Astrocyte of the hippocampus (primary cell): Measurements from ENCODE around the gene SSTR1.

Experiments
- DNase-seq: peaks from one replicate; pipeline ENCODE4 v3.0.0; 2011; ENCODE audit warnings: low read depth, low spot score

SSTR1 gene

DNA sequence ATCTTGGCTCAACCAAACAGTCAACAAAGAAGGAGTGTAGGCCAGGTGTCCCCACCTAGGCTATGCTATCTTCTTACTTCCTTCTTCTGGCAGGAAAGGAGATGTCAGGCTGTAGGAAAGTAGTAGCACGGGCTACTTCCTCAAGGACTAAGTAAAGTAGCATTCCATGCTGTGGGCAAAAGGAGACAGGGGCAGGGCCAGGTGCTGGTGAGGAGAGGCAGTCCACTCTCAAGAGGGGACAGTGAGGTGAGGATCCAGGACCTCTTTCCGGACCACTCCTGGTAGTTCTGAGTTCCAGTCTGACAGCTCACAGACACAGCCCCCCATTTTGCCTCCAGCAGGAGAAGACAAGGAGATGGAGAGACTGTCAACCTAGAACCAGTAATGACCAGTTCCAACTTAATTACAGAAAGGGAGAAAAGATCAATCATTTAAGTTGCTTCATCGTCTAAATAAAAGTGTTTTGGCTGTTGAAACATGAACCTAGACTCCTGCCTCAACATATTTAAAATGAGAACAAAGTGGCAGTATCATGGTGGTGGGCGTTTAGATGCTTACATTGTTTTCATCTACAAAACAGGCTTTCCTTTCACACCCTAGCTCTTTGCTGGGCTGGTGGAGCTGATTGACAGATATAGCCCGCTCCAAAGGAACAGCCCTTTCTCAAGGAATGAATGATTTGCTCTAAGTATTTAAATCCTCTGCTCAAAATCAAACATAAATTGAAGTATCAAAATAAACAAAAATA is 5.1 kb upstream of the SSTR1 start:
- DNase-seq, result no peak

GRCh38 chr14:38203929-38204718 is 3.6 kb upstream of the SSTR1 start:
- DNase-seq, result no peak

DNA sequence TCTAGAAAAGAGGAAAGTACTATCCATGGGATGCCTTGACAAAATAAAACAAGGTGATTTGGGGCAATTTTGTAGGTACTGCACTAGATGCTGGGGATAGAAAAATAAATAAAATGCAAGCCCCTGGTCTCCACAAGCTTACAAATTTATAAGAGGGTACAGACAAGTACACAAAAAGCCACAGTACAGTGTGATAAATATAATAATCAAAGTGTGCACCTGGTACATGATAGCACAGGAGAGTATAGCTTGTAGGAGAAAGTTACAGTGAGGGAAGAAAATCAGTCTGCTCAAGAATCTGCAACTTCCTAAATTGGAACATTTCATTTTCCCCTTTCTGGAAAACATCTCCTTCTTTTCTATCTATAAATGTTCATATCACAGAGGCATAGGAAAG is 3.0 kb upstream of the SSTR1 start:
- no peak for DNase-seq

DNA sequence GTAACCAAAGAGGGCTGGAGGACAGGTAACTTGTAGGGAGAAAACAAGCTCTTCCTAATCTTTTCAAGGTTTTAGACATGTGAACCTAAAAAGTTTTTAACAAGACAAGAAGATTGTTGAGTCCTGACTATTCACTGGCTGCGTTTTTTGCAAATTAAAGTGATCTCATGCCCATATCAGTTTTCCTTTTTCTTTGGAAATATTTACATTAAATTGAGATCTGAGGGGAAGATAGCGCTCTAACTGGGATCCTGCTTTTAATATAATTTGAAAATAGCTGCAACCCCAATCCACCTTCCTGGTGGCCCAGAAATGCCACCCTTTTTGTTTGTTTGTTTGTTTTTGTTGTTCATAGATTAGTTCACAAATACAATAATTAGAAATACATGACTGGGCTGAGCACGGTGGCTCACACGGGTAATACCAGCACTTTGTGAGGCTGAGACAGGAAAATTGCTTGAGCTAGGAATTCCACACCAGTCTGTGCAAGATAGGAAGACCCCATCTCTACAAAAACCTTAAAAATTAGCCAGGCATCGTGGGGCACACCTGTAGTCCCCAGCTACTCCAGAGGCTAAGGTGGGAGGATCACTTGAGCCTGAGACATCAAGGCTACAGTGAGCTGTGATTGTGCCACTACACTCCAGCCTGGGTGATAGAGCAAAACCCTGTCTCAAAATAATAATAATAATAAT is 2.4 kb upstream of the SSTR1 start:
- DNase-seq, result no peak

DNA sequence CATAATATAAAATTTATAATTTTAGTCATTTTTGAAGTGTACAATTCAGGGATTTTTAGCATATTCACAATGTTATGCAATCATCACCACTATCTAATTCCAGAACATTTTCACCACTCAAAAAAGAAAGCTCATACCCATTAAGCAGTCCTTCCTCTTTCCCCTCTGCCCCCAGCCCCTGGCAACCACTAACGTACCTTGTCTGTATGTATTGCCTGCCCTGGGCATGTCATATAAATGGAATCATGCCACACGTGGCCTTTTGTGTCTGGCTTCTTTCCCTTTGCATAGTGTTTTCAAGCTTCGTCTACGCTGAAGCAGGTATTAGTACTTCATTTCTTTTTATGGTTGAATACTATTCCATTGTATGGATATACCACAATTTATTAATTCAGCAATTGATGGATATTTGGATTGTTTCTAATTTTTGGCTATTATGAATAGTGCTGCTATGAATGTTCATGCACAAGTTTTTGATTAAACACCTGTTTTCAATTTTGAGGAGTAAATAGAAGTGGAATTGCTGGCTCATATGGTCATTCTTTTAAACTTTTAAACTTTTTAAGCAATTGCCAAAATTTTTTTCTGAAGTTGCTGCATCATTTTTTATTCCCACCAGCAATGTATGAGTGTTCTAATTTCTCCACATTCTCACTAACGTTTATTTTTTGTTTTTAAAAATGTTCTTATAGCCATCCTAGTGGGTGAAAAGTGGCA is 1.6 kb upstream of the SSTR1 start:
- DNase-seq, result no peak

DNA sequence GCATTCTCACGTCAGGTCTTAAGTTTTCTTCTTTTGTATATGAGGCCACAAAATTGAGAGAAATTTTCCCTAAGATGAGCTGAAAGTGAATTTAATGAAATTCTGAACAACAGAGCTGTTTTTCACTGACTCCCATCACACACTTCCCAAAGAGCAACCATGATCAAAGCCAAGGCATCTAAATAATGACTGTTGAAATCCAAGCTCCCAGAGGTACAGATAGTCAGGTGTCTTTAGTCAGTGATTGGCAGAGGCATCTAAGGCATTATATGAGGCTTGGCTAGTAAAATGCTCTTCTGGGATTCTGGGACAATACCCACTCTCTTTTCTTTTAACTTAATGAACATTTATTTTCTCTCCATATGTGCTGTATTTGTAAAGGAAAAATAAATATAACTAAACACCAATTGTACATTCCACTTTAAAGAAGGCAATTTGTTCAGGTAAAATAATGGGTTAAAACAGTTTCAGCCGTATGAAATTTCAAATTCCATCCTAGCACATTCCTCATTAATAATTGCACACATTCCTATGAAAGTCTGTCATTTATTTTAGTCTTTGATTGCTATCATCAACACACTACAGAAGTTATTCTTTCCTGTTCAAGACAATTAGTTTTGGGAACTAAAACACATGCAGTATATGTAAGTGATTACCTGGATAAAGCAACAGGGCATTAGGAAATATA is 871 bp upstream of the SSTR1 start:
- no peak for DNase-seq

DNA sequence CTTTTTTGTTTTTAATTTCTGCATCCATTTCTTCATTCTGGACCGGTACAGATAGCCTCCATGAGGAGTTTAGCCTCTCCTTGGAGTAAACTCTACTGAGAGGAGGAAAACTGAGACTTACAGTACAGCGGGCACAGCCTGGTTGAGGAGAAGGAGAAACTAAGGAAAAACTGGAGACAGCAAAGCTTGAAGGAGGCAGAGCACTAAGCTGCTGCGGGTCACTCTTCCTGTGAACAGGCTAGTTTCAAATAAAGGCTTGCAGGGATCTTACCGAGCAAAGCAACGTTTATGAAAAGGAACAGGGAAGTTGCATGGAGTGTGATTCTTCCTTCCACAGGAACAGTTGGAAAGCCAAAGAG is 348 bp upstream of the SSTR1 start:
- peak; percentile 3 for DNase-seq

GRCh38 chr14:38208618-38209562 is 1.2 kb downstream of the SSTR1 start:
- peak; percentile 39 for DNase-seq

DNA sequence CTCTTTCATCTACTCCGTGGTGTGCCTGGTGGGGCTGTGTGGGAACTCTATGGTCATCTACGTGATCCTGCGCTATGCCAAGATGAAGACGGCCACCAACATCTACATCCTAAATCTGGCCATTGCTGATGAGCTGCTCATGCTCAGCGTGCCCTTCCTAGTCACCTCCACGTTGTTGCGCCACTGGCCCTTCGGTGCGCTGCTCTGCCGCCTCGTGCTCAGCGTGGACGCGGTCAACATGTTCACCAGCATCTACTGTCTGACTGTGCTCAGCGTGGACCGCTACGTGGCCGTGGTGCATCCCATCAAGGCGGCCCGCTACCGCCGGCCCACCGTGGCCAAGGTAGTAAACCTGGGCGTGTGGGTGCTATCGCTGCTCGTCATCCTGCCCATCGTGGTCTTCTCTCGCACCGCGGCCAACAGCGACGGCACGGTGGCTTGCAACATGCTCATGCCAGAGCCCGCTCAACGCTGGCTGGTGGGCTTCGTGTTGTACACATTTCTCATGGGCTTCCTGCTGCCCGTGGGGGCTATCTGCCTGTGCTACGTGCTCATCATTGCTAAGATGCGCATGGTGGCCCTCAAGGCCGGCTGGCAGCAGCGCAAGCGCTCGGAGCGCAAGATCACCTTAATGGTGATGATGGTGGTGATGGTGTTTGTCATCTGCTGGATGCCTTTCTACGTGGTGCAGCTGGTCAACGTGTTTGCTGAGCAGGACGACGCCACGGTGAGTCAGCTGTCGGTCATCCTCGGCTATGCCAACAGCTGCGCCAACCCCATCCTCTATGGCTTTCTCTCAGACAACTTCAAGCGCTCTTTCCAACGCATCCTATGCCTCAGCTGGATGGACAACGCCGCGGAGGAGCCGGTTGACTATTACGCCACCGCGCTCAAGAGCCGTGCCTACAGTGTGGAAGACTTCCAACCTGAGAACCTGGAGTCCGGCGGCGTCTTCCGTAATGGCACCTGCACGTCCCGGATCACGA is 2.2 kb downstream of the SSTR1 start:
- peak; percentile 12 for DNase-seq

- DNase-seq, result peak; percentile 33
Measured at GRCh38 chr14:38210587-38211216, 3.0 kb downstream of the SSTR1 start.

DNA sequence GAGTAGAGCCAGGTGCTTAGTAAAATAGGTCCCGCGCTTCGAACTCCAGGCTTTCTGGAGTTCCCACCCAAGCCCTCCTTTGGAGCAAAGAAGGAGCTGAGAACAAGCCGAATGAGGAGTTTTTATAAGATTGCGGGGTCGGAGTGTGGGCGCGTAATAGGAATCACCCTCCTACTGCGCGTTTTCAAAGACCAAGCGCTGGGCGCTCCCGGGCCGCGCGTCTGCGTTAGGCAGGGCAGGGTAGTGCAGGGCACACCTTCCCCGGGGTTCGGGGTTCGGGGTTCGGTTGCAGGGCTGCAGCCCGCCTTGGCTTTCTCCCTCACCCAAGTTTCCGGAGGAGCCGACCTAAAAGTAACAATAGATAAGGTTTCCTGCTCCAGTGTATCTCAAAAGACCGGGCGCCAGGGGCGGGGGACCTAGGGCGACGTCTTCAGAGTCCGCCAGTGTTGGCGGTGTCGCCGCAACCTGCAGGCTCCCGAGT is 3.6 kb downstream of the SSTR1 start:
- DNase-seq, result peak; percentile 4

DNA sequence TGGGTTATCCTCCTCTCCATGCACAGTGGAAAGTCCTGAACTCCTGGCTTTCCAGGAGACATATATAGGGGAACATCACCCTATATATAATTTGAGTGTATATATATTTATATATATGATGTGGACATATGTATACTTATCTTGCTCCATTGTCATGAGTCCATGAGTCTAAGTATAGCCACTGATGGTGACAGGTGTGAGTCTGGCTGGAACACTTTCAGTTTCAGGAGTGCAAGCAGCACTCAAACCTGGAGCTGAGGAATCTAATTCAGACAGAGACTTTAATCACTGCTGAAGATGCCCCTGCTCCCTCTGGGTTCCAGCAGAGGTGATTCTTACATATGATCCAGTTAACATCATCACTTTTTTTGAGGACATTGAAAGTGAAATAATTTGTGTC is 4.4 kb downstream of the SSTR1 start:
- no peak for DNase-seq

DNA sequence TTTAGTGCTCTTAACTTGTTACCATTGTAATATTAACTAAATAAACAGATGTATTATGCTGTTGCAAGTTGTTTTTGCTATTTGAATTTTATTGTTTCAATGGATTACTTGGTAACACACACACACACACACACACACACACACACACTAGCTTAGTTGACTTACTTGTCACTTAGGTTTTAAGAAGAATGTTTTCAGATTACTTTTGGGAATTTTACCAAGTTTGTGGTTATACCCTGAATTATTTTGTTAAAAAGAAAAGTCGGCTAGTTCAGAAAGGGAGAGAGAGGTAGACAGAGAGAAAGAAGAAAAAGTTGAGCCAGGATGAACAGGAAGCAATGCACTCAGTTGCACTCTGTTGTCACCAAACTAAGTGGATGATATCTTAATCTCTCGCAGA is 5.3 kb downstream of the SSTR1 start:
- DNase-seq, result peak; percentile 40

DNA sequence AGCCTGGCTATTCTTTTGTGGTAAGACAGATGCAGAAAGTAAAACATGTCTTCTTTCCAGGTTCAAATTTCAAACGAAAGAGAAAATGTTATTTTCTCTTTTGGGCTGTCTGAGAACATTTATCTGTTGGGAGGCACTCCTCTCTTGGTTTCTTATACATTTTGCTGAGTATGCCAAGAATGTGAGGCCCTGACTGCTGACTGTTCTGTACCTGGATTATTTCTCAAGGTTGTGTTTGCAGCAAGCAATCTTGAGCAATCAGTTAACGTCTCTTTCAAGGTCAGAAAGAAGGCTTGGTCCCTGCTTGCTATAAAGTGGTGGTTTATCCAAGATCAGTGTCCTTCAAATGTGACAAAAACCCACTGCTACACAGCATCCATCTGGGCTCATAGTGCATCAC is 9.8 kb downstream of the SSTR1 start:
- no peak for DNase-seq

GRCh38 chr14:38221077-38221476 is 13.4 kb downstream of the SSTR1 start:
- DNase-seq, result no peak

DNA sequence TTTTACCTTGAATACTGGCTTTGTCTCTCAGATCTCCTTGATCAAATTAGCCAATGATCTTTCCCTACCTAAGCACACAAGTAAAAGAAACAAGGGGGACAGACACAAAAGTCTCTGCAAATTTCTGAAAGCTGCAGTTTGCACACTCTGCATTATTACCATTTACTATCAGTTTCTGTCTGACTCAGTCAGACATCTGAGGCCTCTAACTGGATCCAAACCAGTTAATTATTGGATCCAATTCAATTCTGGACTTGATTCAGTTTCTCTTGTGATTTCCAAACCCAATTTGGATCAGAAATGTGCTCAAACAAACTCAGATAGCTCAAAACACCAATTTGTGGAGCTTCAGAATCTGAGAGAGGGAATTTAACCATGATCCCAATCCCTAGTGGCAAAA is 16.6 kb downstream of the SSTR1 start:
- DNase-seq, result no peak

DNA sequence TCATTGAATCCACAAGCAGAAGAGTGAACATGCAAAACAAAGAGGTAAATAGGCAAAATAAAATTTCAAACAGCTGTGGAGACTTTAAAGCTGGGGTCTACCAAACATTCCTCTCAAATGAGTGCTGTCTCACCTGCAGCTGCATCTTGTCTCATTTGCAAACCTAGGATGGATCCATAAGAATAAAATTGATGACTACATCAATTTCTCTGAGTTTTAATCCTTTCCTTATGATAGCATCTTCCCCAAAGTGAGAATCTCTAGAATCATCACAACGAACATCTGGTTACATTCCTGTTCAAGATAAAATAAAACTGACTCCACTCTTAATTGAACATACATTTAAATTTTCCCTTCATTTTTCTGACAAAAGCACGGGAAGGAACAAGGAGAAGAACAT is 18.2 kb downstream of the SSTR1 start:
- DNase-seq, result no peak

- DNase-seq, result no peak
Measured at GRCh38 chr14:38226366-38226765, 18.7 kb downstream of the SSTR1 start.
